ENCODE data around the gene MCAT. TPM values are rescaled to one million over a fixed set of nuclear protein-coding genes. Genes with fewer than 3 reads are reported as not detected.
A peak's percentile ranks its signal among the peaks of the same experiment; 100 is the strongest.
"Not testable (repeated sequence)": the region's sequence is repeated elsewhere in the genome, so short reads cannot be mapped to it uniquely, and the experiment has no call there.

The MCAT gene
- total and polyA plus RNA-seq, 7 experiments from 2014 or later, result 7.1 to 17.9 (median 10.5) TPM

GRCh38 chr22:43145371-43145770 lies 2.2 kb upstream of the MCAT start:
- H3K9me3 ChIP-seq (ENCODE audit: control insufficient read depth in 2 of 3, low read length in 3 of 3); H3K4me1 ChIP-seq (ENCODE audit: control insufficient read depth in 2 of 2, insufficient read depth in 2 of 2, low read length in 2 of 2); H3K4me3 ChIP-seq (ENCODE audit: low read length); DNase-seq; H3K9me3 Mint-ChIP-seq; ATAC-seq; H3K36me3 ChIP-seq (ENCODE audit: control insufficient read depth in 2 of 3, insufficient read depth in 3 of 3, low read length in 3 of 3); H3K27ac ChIP-seq (ENCODE audit: low read depth, low read length); H3K27me3 ChIP-seq (ENCODE audit: control insufficient read depth in 2 of 2, insufficient read depth in 2 of 2, low read length in 2 of 2); H3K27me3 Mint-ChIP-seq; H3K36me3 Mint-ChIP-seq; intact Hi-C loops (cut with micrococcal nuclease): not testable (repeated sequence)
- Mint-ChIP-seq H3K27ac (peak overlapping the region in 1 of 9 donors; percentile 38), H3K4me3 (peak overlapping the region in 1 of 10 donors; percentile 51), H3K4me1 (peaks cover 22 to 49% (median 27%) of the 10 kb centered on the region in 7 donors)
- CTCF ChIA-PET, result interaction anchor here (0.6 kb wide), 2 partner anchors 69 to 486 kb away, joined by 3 to 6 read pairs; no protein-coding TSS in a partner anchor
- POLR2A ChIA-PET, result interaction anchor here (1.3 to 4.3 kb wide), 2 partner anchors 42 to 130 kb away, joined by 3 to 18 read pairs; partner anchors contain the start of genes PACSIN2 and TTLL12

DNA sequence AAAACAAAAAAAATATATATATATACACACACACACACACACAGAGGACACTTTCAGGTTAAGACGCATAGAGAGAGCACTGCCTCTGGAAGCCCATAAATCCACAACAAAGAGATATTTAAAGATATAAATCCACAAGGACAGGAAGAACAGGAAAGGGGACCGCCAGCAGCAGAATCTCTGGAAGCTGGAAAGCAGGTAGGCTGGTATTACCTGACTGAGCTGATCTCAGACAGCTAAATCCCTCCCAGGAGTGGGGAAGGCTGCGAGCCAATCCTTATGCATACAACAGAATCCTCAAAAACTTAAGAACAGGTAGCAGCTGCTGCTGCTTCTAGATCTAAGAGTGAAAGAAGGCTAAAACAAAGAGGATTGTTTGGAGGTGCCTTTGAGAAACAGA lies 1.8 kb upstream of the MCAT start:
- Histone ChIP-seq H3K27ac (ENCODE audit: low read depth, low read length) (no peak overlapping the region), H3K4me3 (ENCODE audit: low read length) (no peak overlapping the region), H3K9me3 (ENCODE audit: control insufficient read depth in 2 of 3, low read length in 3 of 3) (no peaks in the 10 kb centered on the region), H3K36me3 (ENCODE audit: control insufficient read depth in 2 of 3, insufficient read depth in 3 of 3, low read length in 3 of 3) (peaks cover 0 to 4% (median 0%) of the 10 kb centered on the region in 3 experiments), H3K27me3 (ENCODE audit: control insufficient read depth in 2 of 2, insufficient read depth in 2 of 2, low read length in 2 of 2) (no peaks in the 10 kb centered on the region), H3K4me1 (ENCODE audit: control insufficient read depth in 2 of 2, insufficient read depth in 2 of 2, low read length in 2 of 2) (peaks cover 6 to 7% of the 10 kb centered on the region in 2 donors)
- ATAC-seq (no peak), DNase-seq (no peak)
- ChIA-PET CTCF (interaction anchor here (0.6 to 0.7 kb wide), 3 partner anchors 68 to 769 kb away, joined by 3 to 6 read pairs (median 3); no protein-coding TSS in a partner anchor), POLR2A (interaction anchor here (1.3 to 4.3 kb wide), 2 partner anchors 42 to 130 kb away, joined by 3 to 18 read pairs; partner anchors contain the start of genes PACSIN2 and TTLL12)
- H3K36me3 Mint-ChIP-seq, result peaks cover 0 to 7% (median 3%) of the 10 kb centered on the region in 5 donors
- intact Hi-C loops (cut with micrococcal nuclease), result no loop called here
- peak overlapping the region in 2 of 10 donors; percentile 51 to 52 for H3K4me3 Mint-ChIP-seq
- no peaks in the 10 kb centered on the region for H3K9me3 Mint-ChIP-seq
- peaks cover 25 to 49% (median 29%) of the 10 kb centered on the region in 7 donors for H3K4me1 Mint-ChIP-seq
- no peaks in the 10 kb centered on the region for H3K27me3 Mint-ChIP-seq
- peak overlapping the region in 5 of 9 donors; percentile 36 to 65 (median 40) for H3K27ac Mint-ChIP-seq

GRCh38 chr22:43136801-43137200 lies 6.4 kb downstream of the MCAT start:
- Histone ChIP-seq H3K9me3 (ENCODE audit: control insufficient read depth in 2 of 3, low read length in 3 of 3) (no peaks in the 10 kb centered on the region), H3K4me3 (ENCODE audit: low read length) (no peak overlapping the region), H3K27ac (ENCODE audit: low read depth, low read length) (no peak overlapping the region), H3K4me1 (ENCODE audit: control insufficient read depth in 2 of 2, insufficient read depth in 2 of 2, low read length in 2 of 2) (peaks cover 0 to 1% of the 10 kb centered on the region in 2 donors), H3K27me3 (ENCODE audit: control insufficient read depth in 2 of 2, insufficient read depth in 2 of 2, low read length in 2 of 2) (no peaks in the 10 kb centered on the region), H3K36me3 (ENCODE audit: control insufficient read depth in 2 of 3, insufficient read depth in 3 of 3, low read length in 3 of 3) (peaks cover 0 to 67% (median 0%) of the 10 kb centered on the region in 3 experiments)
- peaks cover 0 to 2% (median 0%) of the 10 kb centered on the region in 11 donors for H3K9me3 Mint-ChIP-seq
- intact Hi-C loops (cut with micrococcal nuclease), result loop anchor here in 1 of 2 donors (1.0 to 2.0 kb wide), 2 partner anchors 26 to 356 kb away; partner anchors contain the start of gene BIK
- H3K4me3 Mint-ChIP-seq, result no peak overlapping the region
- ATAC-seq (no peak), DNase-seq (no peak)
- peaks cover 3 to 34% (median 13%) of the 10 kb centered on the region in 5 donors for H3K36me3 Mint-ChIP-seq
- POLR2A ChIA-PET, result no interaction called here
- H3K27me3 Mint-ChIP-seq, result no peaks in the 10 kb centered on the region
- H3K27ac Mint-ChIP-seq, result no peak overlapping the region
- CTCF ChIA-PET, result no interaction called here
- H3K4me1 Mint-ChIP-seq, result peaks cover 4 to 18% (median 10%) of the 10 kb centered on the region in 7 donors

DNA sequence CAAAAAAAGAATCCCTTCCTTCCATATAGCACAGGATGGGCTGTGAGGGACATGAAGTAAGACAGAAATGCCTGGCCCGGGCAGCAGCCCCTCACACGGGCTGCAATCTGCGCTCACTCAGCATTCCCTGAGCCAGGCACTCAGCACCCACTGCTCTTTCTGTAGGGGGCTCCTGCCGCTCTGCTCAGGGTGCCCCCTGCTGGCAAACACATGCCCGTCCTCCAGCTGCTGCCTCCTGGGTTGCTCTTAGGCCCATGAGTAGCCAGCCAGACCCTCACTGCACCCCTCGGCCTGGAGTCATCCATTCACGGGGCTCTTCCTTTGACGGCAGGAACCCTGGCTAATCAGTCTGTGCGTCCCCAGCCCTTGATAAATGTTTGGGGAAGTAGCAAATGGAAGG lies 6.9 kb downstream of the MCAT start:
- Mint-ChIP-seq H3K27ac (peak overlapping the region in 1 of 9 donors; percentile 55), H3K27me3 (no peaks in the 10 kb centered on the region), H3K9me3 (peaks cover 0 to 2% (median 0%) of the 10 kb centered on the region in 11 donors), H3K4me1 (peaks cover 4 to 16% (median 8%) of the 10 kb centered on the region in 7 donors), H3K36me3 (peaks cover 3 to 38% (median 13%) of the 10 kb centered on the region in 5 donors), H3K4me3 (no peak overlapping the region)
- Histone ChIP-seq H3K27me3 (ENCODE audit: control insufficient read depth in 2 of 2, insufficient read depth in 2 of 2, low read length in 2 of 2) (no peaks in the 10 kb centered on the region), H3K36me3 (ENCODE audit: control insufficient read depth in 2 of 3, insufficient read depth in 3 of 3, low read length in 3 of 3) (peaks cover 0 to 72% (median 0%) of the 10 kb centered on the region in 3 experiments), H3K4me1 (ENCODE audit: control insufficient read depth in 2 of 2, insufficient read depth in 2 of 2, low read length in 2 of 2) (no peaks in the 10 kb centered on the region), H3K9me3 (ENCODE audit: control insufficient read depth in 2 of 3, low read length in 3 of 3) (no peaks in the 10 kb centered on the region), H3K27ac (ENCODE audit: low read depth, low read length) (no peak overlapping the region), H3K4me3 (ENCODE audit: low read length) (no peak overlapping the region)
- intact Hi-C loops (cut with micrococcal nuclease), result loop anchor here in 1 of 2 donors (1.0 to 2.0 kb wide), 2 partner anchors 25 to 356 kb away; partner anchors contain the start of gene BIK
- CTCF ChIA-PET, result interaction anchor here (1.1 to 1.2 kb wide), 2 partner anchors 10 to 268 kb away, joined by 5 to 8 read pairs; no protein-coding TSS in a partner anchor
- ATAC-seq (peak; percentile 75), DNase-seq (peak in 5 of 9 donors; percentile 14 to 43 (median 27))
- POLR2A ChIA-PET, result no interaction called here

DNA sequence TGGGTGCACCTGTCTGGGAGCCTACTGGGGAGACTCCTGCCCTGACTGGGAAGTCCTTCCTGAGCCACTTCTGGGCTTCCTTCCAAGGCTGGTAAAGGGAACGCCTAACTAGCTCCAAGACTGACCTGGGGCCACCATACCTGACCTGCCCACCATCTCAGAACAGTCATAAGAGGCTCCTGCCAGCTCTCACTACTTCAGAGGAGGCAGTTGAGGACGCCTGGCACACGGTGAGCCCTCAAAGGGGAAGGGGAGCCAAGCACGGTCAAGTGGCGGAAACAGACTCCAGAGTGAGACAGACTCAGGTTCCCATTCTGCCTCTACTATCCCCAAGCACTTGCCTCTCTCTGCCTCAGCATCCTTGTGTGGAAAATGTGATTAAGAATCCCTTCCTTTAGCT lies 7.6 kb downstream of the MCAT start:
- peaks cover 2 to 9% (median 5%) of the 10 kb centered on the region in 7 donors for H3K4me1 Mint-ChIP-seq
- DNase-seq (no peak), ATAC-seq (no peak)
- H3K27me3 Mint-ChIP-seq, result no peaks in the 10 kb centered on the region
- H3K27me3 ChIP-seq (ENCODE audit: control insufficient read depth in 2 of 2, insufficient read depth in 2 of 2, low read length in 2 of 2), result no peaks in the 10 kb centered on the region
- peaks cover 0 to 76% (median 0%) of the 10 kb centered on the region in 3 experiments for H3K36me3 ChIP-seq (ENCODE audit: control insufficient read depth in 2 of 3, insufficient read depth in 3 of 3, low read length in 3 of 3)
- H3K27ac ChIP-seq (ENCODE audit: low read depth, low read length), result no peak overlapping the region
- H3K4me1 ChIP-seq (ENCODE audit: control insufficient read depth in 2 of 2, insufficient read depth in 2 of 2, low read length in 2 of 2), result no peaks in the 10 kb centered on the region
- CTCF ChIA-PET, result interaction anchor here (1.1 to 1.2 kb wide), 2 partner anchors 9 to 267 kb away, joined by 5 to 8 read pairs; no protein-coding TSS in a partner anchor
- POLR2A ChIA-PET, result interaction anchor here (1.1 kb wide), 1 partner anchor 9 kb away, joined by 3 read pairs; no protein-coding TSS in a partner anchor
- peaks cover 3 to 34% (median 13%) of the 10 kb centered on the region in 5 donors for H3K36me3 Mint-ChIP-seq
- peaks cover 0 to 2% (median 0%) of the 10 kb centered on the region in 11 donors for H3K9me3 Mint-ChIP-seq
- intact Hi-C loops (cut with micrococcal nuclease), result no loop called here
- H3K4me3 Mint-ChIP-seq, result no peak overlapping the region
- H3K27ac Mint-ChIP-seq, result no peak overlapping the region
- H3K4me3 ChIP-seq (ENCODE audit: low read length), result no peak overlapping the region
- no peaks in the 10 kb centered on the region for H3K9me3 ChIP-seq (ENCODE audit: control insufficient read depth in 2 of 3, low read length in 3 of 3)

GRCh38 chr22:43134553-43134952 lies 8.6 kb downstream of the MCAT start:
- no peaks in the 10 kb centered on the region for H3K4me1 ChIP-seq (ENCODE audit: control insufficient read depth in 2 of 2, insufficient read depth in 2 of 2, low read length in 2 of 2)
- Mint-ChIP-seq H3K36me3 (peaks cover 0 to 34% (median 13%) of the 10 kb centered on the region in 5 donors), H3K27ac (no peak overlapping the region), H3K4me3 (no peak overlapping the region), H3K4me1 (peaks cover 0 to 8% (median 5%) of the 10 kb centered on the region in 7 donors), H3K27me3 (no peaks in the 10 kb centered on the region), H3K9me3 (peaks cover 0 to 2% (median 0%) of the 10 kb centered on the region in 11 donors)
- ChIA-PET POLR2A (no interaction called here), CTCF (no interaction called here)
- H3K4me3 ChIP-seq (ENCODE audit: low read length), result no peak overlapping the region
- no peak for ATAC-seq
- no peak overlapping the region for H3K27ac ChIP-seq (ENCODE audit: low read depth, low read length)
- no peak for DNase-seq
- H3K9me3 ChIP-seq (ENCODE audit: control insufficient read depth in 2 of 3, low read length in 3 of 3), result no peaks in the 10 kb centered on the region
- no peaks in the 10 kb centered on the region for H3K27me3 ChIP-seq (ENCODE audit: control insufficient read depth in 2 of 2, insufficient read depth in 2 of 2, low read length in 2 of 2)
- intact Hi-C loops (cut with micrococcal nuclease), result no loop called here
- H3K36me3 ChIP-seq (ENCODE audit: control insufficient read depth in 2 of 3, insufficient read depth in 3 of 3, low read length in 3 of 3), result peaks cover 0 to 69% (median 0%) of the 10 kb centered on the region in 3 experiments

Measured in naive thymus-derived CD4-positive, alpha-beta T cell (primary cell).